Measurements from ENCODE around the gene FLNB. TPM values are rescaled to one million over a fixed set of nuclear protein-coding genes. Genes with fewer than 3 reads are reported as not detected.

Gene FLNB
- total RNA-seq, 1 experiment from 2014 or later = 580 TPM

- CTCF ChIA-PET = interaction anchor here (2.3 kb wide), 1 partner anchor 112 kb away, joined by 7 read pairs; the partner anchor contains the start of gene FLNB
- Mint-ChIP-seq H3K36me3 (ENCODE audit: insufficient read depth, unreplicated experiment) (peaks cover 100% of the 10 kb centered on the region), H3K27ac (ENCODE audit: low read depth, unreplicated experiment) (no peak overlapping the region), H3K27me3 (ENCODE audit: insufficient read depth, unreplicated experiment) (no peaks in the 10 kb centered on the region), H3K4me1 (ENCODE audit: insufficient read depth, unreplicated experiment) (no peaks in the 10 kb centered on the region), H3K4me3 (ENCODE audit: unreplicated experiment) (no peak overlapping the region), H3K9me3 (ENCODE audit: unreplicated experiment) (no peaks in the 10 kb centered on the region)
- POLR2A ChIA-PET = interaction anchor here (2.9 kb wide), 1 partner anchor 10 kb away, joined by 10 read pairs; no protein-coding TSS in a partner anchor
- BruUV-seq (replicated peaks) = no TSS peak
- TF ChIP-seq CTCF (IDR thresholded peaks at IDR 0.05; ENCODE audit: unreplicated experiment) = no peak
- intact Hi-C loops (cut with micrococcal nuclease) = no loop called here
- no peak for DNase-seq (ENCODE audit: unreplicated experiment)
Measured at GRCh38 chr3:58120075-58120812, 112.0 kb downstream of the FLNB start.

- no peaks in the 10 kb centered on the region for H3K4me1 Mint-ChIP-seq (ENCODE audit: insufficient read depth, unreplicated experiment)
- no peak overlapping the region for H3K27ac Mint-ChIP-seq (ENCODE audit: low read depth, unreplicated experiment)
- no peak for TF ChIP-seq CTCF (IDR thresholded peaks at IDR 0.05; ENCODE audit: unreplicated experiment)
- no peak overlapping the region for H3K4me3 Mint-ChIP-seq (ENCODE audit: unreplicated experiment)
- peaks cover 100% of the 10 kb centered on the region for H3K36me3 Mint-ChIP-seq (ENCODE audit: insufficient read depth, unreplicated experiment)
- H3K9me3 Mint-ChIP-seq (ENCODE audit: unreplicated experiment) = no peaks in the 10 kb centered on the region
- H3K27me3 Mint-ChIP-seq (ENCODE audit: insufficient read depth, unreplicated experiment) = no peaks in the 10 kb centered on the region
- BruUV-seq (replicated peaks) = no TSS peak
- ChIA-PET POLR2A (interaction anchor here (2.9 kb wide), 1 partner anchor 11 kb away, joined by 10 read pairs; no protein-coding TSS in a partner anchor), CTCF (interaction anchor here (0.9 to 1.5 kb wide), 2 partner anchors 15 to 46 kb away, joined by 4 to 5 read pairs; no protein-coding TSS in a partner anchor)
- DNase-seq (ENCODE audit: unreplicated experiment) = no peak
- intact Hi-C loops (cut with micrococcal nuclease) = no loop called here
Measured at GRCh38 chr3:58121183-58121582, 113.0 kb downstream of the FLNB start.

GRCh38 chr3:58122936-58123700, 114.9 kb downstream of the FLNB start:
- H3K4me1 Mint-ChIP-seq (ENCODE audit: insufficient read depth, unreplicated experiment) = no peaks in the 10 kb centered on the region
- ChIA-PET POLR2A (interaction anchor here (0.6 to 0.8 kb wide), 2 partner anchors 9 to 148 kb away, joined by 3 read pairs; no protein-coding TSS in a partner anchor), CTCF (interaction anchor here (0.6 to 1.4 kb wide), 5 partner anchors 10 to 236 kb away, joined by 3 to 6 read pairs (median 4); no protein-coding TSS in a partner anchor)
- no peaks in the 10 kb centered on the region for H3K27me3 Mint-ChIP-seq (ENCODE audit: insufficient read depth, unreplicated experiment)
- no peak overlapping the region for H3K27ac Mint-ChIP-seq (ENCODE audit: low read depth, unreplicated experiment)
- peaks cover 100% of the 10 kb centered on the region for H3K36me3 Mint-ChIP-seq (ENCODE audit: insufficient read depth, unreplicated experiment)
- no peak for DNase-seq (ENCODE audit: unreplicated experiment)
- BruUV-seq (replicated peaks) = TSS peak; percentile 77
- intact Hi-C loops (cut with micrococcal nuclease) = no loop called here
- no peaks in the 10 kb centered on the region for H3K9me3 Mint-ChIP-seq (ENCODE audit: unreplicated experiment)
- no peak for TF ChIP-seq CTCF (IDR thresholded peaks at IDR 0.05; ENCODE audit: unreplicated experiment)
- H3K4me3 Mint-ChIP-seq (ENCODE audit: unreplicated experiment) = no peak overlapping the region

GRCh38 chr3:58124387-58124786, 116.2 kb downstream of the FLNB start:
- intact Hi-C loops (cut with micrococcal nuclease) = no loop called here
- H3K27me3 Mint-ChIP-seq (ENCODE audit: insufficient read depth, unreplicated experiment) = no peaks in the 10 kb centered on the region
- CTCF ChIA-PET = interaction anchor here (0.6 to 0.9 kb wide), 2 partner anchors 12 to 43 kb away, joined by 3 read pairs; no protein-coding TSS in a partner anchor
- POLR2A ChIA-PET = no interaction called here
- peak overlapping the region; percentile 67 for H3K27ac Mint-ChIP-seq (ENCODE audit: low read depth, unreplicated experiment)
- no peak for DNase-seq (ENCODE audit: unreplicated experiment)
- H3K4me1 Mint-ChIP-seq (ENCODE audit: insufficient read depth, unreplicated experiment) = no peaks in the 10 kb centered on the region
- H3K36me3 Mint-ChIP-seq (ENCODE audit: insufficient read depth, unreplicated experiment) = peaks cover 97% of the 10 kb centered on the region
- TF ChIP-seq CTCF (IDR thresholded peaks at IDR 0.05; ENCODE audit: unreplicated experiment) = no peak
- no peaks in the 10 kb centered on the region for H3K9me3 Mint-ChIP-seq (ENCODE audit: unreplicated experiment)
- BruUV-seq (replicated peaks) = no TSS peak
- no peak overlapping the region for H3K4me3 Mint-ChIP-seq (ENCODE audit: unreplicated experiment)
